ENCODE results near the gene USP7.
"Not testable (repeated sequence)": the region's sequence is repeated elsewhere in the genome, so short reads cannot be mapped to it uniquely, and the experiment has no call there.

The USP7 gene

DNA sequence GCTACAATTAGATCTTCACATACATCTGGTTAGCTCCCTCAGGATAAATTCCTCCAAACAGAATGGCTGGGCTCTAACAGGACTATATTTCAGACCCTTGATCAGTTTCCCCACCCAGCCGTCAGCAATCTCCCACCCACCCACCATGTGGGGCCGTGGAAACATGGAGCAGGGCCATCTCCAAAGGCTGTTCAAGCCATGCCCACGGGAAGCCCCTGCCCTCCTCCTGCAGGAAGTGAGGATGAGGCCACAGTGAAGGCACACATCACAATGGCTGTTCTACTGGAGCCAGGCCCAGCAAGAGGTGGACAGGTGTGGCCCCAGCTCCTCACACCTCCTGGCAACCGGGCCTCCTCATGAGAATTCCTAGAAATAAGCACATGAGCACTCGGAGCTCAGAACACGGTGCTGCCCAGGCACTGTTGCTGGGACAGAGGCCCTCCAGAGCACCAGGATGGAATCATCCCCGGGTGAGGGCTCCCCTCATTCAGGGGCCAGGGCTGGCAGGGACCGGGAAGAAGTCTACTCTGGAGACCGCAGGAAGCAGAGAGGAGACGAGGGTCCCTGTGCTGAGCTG is 81.6 kb downstream of the USP7 start, which contains the start of gene LITAFD:
Gene LITAFD, plus strand, starts transcription at position 311 of the 577 bp plus-strand sequence. CDS start 2,005 bp downstream, outside the sequence.
- TF ChIP-seq, protein P1, sequence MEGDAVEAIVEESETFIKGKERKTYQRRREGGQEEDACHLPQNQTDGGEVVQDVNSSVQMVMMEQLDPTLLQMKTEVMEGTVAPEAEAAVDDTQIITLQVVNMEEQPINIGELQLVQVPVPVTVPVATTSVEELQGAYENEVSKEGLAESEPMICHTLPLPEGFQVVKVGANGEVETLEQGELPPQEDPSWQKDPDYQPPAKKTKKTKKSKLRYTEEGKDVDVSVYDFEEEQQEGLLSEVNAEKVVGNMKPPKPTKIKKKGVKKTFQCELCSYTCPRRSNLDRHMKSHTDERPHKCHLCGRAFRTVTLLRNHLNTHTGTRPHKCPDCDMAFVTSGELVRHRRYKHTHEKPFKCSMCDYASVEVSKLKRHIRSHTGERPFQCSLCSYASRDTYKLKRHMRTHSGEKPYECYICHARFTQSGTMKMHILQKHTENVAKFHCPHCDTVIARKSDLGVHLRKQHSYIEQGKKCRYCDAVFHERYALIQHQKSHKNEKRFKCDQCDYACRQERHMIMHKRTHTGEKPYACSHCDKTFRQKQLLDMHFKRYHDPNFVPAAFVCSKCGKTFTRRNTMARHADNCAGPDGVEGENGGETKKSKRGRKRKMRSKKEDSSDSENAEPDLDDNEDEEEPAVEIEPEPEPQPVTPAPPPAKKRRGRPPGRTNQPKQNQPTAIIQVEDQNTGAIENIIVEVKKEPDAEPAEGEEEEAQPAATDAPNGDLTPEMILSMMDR (IDR thresholded peaks at IDR 0.05; ENCODE audit: unreplicated experiment in 3 of 3) = no peak
- Mint-ChIP-seq H3K27ac (no peak within 1 kb of the TSS), H3K36me3 (ENCODE audit: low read depth) (peaks cover 4% of the 10 kb centered on the region), H3K27me3 (ENCODE audit: low read depth) (peaks cover 7% of the 10 kb centered on the region), H3K4me3 (no peak within 1 kb of the TSS), H3K4me1 (peaks cover 9% of the 10 kb centered on the region), H3K9me3 (no peaks in the 10 kb centered on the region)

GRCh38 chr16:8880839-8881510 is 82.7 kb downstream of the USP7 start:
- Mint-ChIP-seq H3K4me3 (no peak overlapping the region), H3K36me3 (ENCODE audit: low read depth) (no peaks in the 10 kb centered on the region), H3K9me3 (no peaks in the 10 kb centered on the region), H3K4me1 (peaks cover 8% of the 10 kb centered on the region), H3K27ac (no peak overlapping the region), H3K27me3 (ENCODE audit: low read depth) (peaks cover 7% of the 10 kb centered on the region)
- TF ChIP-seq, protein P1 (IDR thresholded peaks at IDR 0.05; ENCODE audit: unreplicated experiment in 3 of 3) = no peak

DNA sequence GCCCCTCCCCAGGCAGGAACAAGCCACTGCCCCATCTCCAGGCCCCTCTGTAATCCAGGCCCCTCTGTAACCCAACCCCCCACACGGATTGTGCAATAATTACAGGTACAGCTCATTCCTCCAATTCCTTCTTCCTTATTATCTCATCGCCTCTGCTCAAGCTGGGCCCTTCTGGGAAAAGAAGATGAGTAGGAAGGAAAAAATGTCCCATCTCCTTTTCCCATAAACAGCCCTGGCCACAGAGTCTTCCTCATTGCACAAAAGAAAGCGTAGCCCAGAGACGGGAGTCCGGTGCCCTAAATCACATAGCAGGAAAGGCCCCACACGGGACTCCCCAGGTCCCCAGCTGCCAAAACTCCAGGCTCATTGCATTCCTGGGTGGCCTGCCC is 85.2 kb downstream of the USP7 start:
- no peaks in the 10 kb centered on the region for H3K27me3 Mint-ChIP-seq (ENCODE audit: low read depth)
- no peaks in the 10 kb centered on the region for H3K9me3 Mint-ChIP-seq
- H3K4me1 Mint-ChIP-seq = no peaks in the 10 kb centered on the region
- no peak overlapping the region for H3K27ac Mint-ChIP-seq
- no peaks in the 10 kb centered on the region for H3K36me3 Mint-ChIP-seq (ENCODE audit: low read depth)
- no peak overlapping the region for H3K4me3 Mint-ChIP-seq
- TF ChIP-seq, protein P1 (IDR thresholded peaks at IDR 0.05; ENCODE audit: unreplicated experiment in 3 of 3) = no peak

GRCh38 chr16:8877894-8878522 is 85.7 kb downstream of the USP7 start:
- Mint-ChIP-seq H3K27ac (no peak overlapping the region), H3K9me3 (no peaks in the 10 kb centered on the region), H3K4me1 (no peaks in the 10 kb centered on the region), H3K4me3 (no peak overlapping the region), H3K36me3 (ENCODE audit: low read depth) (no peaks in the 10 kb centered on the region), H3K27me3 (ENCODE audit: low read depth) (no peaks in the 10 kb centered on the region)
- TF ChIP-seq, protein P1 (IDR thresholded peaks at IDR 0.05; ENCODE audit: unreplicated experiment in 3 of 3) = no peak

DNA sequence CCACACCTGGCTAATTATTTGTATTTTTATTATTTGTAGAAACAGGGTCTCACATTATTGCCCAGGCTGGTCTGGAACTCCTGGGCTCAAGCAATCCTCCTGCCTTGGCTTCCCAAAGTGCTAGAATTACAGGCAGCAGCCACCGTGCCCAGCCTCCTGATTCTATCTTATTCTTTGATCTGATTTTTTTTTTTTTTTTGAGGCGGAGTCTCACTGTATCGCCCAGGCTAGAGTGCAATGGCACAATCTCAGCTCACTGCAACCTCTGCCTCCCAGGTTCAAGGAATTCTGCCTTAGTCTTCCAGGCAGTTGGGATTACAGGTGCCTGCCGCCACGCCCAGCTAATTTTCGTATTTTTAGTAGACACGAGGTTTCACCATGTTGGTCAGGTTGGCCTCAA is 88.4 kb downstream of the USP7 start:
- H3K36me3 Mint-ChIP-seq (ENCODE audit: low read depth); H3K4me1 Mint-ChIP-seq; H3K4me3 Mint-ChIP-seq; H3K27ac Mint-ChIP-seq; H3K9me3 Mint-ChIP-seq; H3K27me3 Mint-ChIP-seq (ENCODE audit: low read depth): not testable (repeated sequence)

DNA sequence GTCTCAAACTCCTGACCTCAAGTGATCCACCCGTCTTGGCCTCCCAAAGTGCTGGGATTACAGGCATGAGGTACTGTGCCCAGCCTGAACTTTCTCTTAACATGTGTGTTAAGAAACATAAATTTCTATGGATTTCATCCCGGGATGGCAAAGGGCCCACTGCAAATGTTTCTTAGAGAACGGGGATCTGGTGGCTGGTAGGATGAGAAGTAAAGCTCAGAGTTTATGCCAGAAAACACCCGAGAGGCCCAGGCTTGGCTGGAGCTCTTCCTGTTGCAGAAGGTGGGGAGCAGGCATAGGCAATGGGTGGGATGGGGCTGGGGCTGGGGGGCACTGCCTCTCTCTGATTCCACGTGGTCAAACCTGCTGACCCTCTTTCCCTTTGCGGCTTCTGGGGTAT is 89.3 kb downstream of the USP7 start:
- no peaks in the 10 kb centered on the region for H3K36me3 Mint-ChIP-seq (ENCODE audit: low read depth)

DNA sequence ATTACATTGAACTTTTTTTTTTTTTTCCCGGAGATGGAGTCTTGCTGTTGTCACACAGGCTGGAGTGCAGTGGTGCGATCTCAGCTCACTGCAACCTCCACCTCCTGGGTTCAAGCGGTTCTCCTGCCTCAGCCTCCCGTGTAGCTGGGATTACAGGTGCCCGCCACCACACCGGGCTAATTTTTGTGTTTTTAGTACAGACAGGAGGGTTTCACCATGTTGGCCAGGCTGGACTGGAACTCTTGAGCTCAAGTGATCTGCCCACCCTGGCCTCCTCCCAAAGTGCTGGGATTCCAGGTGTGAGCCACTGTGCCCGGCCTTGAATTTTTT is 89.9 kb downstream of the USP7 start:
- H3K27me3 Mint-ChIP-seq (ENCODE audit: low read depth); H3K4me3 Mint-ChIP-seq; H3K27ac Mint-ChIP-seq; H3K9me3 Mint-ChIP-seq; H3K36me3 Mint-ChIP-seq (ENCODE audit: low read depth): not testable (repeated sequence)
- H3K4me1 Mint-ChIP-seq = peaks cover 11% of the 10 kb centered on the region

More for the DNA sequence above, 89.3 kb downstream of the USP7 start:
- TF ChIP-seq, protein P1 (IDR thresholded peaks at IDR 0.05; ENCODE audit: unreplicated experiment in 3 of 3) = no peak
- Mint-ChIP-seq H3K4me1 (peaks cover 7% of the 10 kb centered on the region), H3K27ac (no peak overlapping the region), H3K4me3 (no peak overlapping the region), H3K27me3 (ENCODE audit: low read depth) (no peaks in the 10 kb centered on the region), H3K9me3 (no peaks in the 10 kb centered on the region)
